PC-9 (cell line): ENCODE data around the gene CERS3.

Source experiments
- EZH2 ChIP-seq: fragments of 200-600 bp; sonication (generic); IDR thresholded peaks from 2 replicates; pipeline ENCODE4 v1.8.0; 2017; ENCODE audit warnings: antibody characterized with exemption, low read depth
- TF ChIP-seq, protein P1 (sequence below): fragments of 200-600 bp; sonication (generic); conservative IDR thresholded peaks from 2 replicates; pipeline ENCODE4 v1.6.1; 2017; ENCODE audit warnings: mixed run types, antibody characterized with exemption, mild to moderate bottlenecking, moderate library complexity

- TF ChIP-seq, protein P1, sequence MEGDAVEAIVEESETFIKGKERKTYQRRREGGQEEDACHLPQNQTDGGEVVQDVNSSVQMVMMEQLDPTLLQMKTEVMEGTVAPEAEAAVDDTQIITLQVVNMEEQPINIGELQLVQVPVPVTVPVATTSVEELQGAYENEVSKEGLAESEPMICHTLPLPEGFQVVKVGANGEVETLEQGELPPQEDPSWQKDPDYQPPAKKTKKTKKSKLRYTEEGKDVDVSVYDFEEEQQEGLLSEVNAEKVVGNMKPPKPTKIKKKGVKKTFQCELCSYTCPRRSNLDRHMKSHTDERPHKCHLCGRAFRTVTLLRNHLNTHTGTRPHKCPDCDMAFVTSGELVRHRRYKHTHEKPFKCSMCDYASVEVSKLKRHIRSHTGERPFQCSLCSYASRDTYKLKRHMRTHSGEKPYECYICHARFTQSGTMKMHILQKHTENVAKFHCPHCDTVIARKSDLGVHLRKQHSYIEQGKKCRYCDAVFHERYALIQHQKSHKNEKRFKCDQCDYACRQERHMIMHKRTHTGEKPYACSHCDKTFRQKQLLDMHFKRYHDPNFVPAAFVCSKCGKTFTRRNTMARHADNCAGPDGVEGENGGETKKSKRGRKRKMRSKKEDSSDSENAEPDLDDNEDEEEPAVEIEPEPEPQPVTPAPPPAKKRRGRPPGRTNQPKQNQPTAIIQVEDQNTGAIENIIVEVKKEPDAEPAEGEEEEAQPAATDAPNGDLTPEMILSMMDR, result no peak
- no peak for TF ChIP-seq EZH2
These were observed 98.3 kb downstream of the CERS3 start for GRCh38 chr15:100430411-100430810.
